Stimulated activated CD8-positive, alpha-beta memory T cell treated with anti-CD3 and anti-CD28 coated beads, Interleukin-4, amount 100 ng/mL, for 1 hour (primary cell): ENCODE measurements around the gene IFNL3.
"Not testable (repeated sequence)": the region's sequence is repeated elsewhere in the genome, so short reads cannot be mapped to it uniquely, and the experiment has no call there.

ENCODE experiments used
- DNase-seq, 2 donors: peaks; one replicate each; pipeline ENCODE4 v3.0.0-alpha.2; 2020; ENCODE audit warnings: low read depth in 2 of 2, low spot score in 1 of 2

The IFNL3 gene

GRCh38 chr19:39218230-39219007, 26.4 kb downstream of the IFNL3 start:
- no peak for DNase-seq

- DNase-seq = no peak
These were observed 27.7 kb downstream of the IFNL3 start for GRCh38 chr19:39217094-39217493.

- DNase-seq = not testable (repeated sequence)
These were observed 29.5 kb downstream of the IFNL3 start for GRCh38 chr19:39215323-39215722.

GRCh38 chr19:39212375-39212742, 32.4 kb downstream of the IFNL3 start:
- DNase-seq = peak; percentile 5 to 34

GRCh38 chr19:39211731-39212374, 33.0 kb downstream of the IFNL3 start:
- no peak for DNase-seq

- DNase-seq = no peak
These were observed 35.6 kb downstream of the IFNL3 start for GRCh38 chr19:39209196-39209595.

- DNase-seq = no peak
These were observed 36.5 kb downstream of the IFNL3 start for GRCh38 chr19:39208175-39208795.

GRCh38 chr19:39207293-39207836, 37.4 kb downstream of the IFNL3 start:
- no peak for DNase-seq

- no peak for DNase-seq
These were observed 38.7 kb downstream of the IFNL3 start for GRCh38 chr19:39206122-39206521.

GRCh38 chr19:39205449-39205764, 39.4 kb downstream of the IFNL3 start:
- no peak for DNase-seq

GRCh38 chr19:39203372-39204341, 41.1 kb downstream of the IFNL3 start, which contains the start of gene SYCN:
Gene SYCN (minus strand): TSS chr19:39204263. CDS start chr19:39204254, 9 bp downstream.
- DNase-seq = no peak

- DNase-seq = no peak
These were observed 41.8 kb downstream of the IFNL3 start for GRCh38 chr19:39202998-39203355.

GRCh38 chr19:39200803-39201115, 44.0 kb downstream of the IFNL3 start:
- no peak for DNase-seq

- no peak for DNase-seq
These were observed 44.6 kb downstream of the IFNL3 start for GRCh38 chr19:39200066-39200802.

GRCh38 chr19:39199025-39199424, 45.8 kb downstream of the IFNL3 start:
- no peak for DNase-seq

GRCh38 chr19:39197808-39198207, 47.0 kb downstream of the IFNL3 start:
- no peak for DNase-seq

- no peak for DNase-seq
These were observed 47.8 kb downstream of the IFNL3 start, which contains the start of gene NCCRP1 for GRCh38 chr19:39196860-39197562. Gene NCCRP1 (plus strand): TSS chr19:39196964. CDS start chr19:39196983, 19 bp downstream.

GRCh38 chr19:39196320-39196719, 48.5 kb downstream of the IFNL3 start:
- no peak for DNase-seq

GRCh38 chr19:39195755-39196154, 49.1 kb downstream of the IFNL3 start:
- no peak for DNase-seq
